NCI-H146 treated with DMSO at 0.1 percent for 48 hours (cell line): ENCODE data around the gene RIMOC1.
"Not testable (repeated sequence)": the region's sequence is repeated elsewhere in the genome, so short reads cannot be mapped to it uniquely, and the experiment has no call there.

ENCODE experiments used
- DNase-seq: peaks from one replicate; lab custom pipeline; 2025; ENCODE audit not compliant: unreplicated experiment; lab: John Stamatoyannopoulos, UW

RIMOC1 gene

GRCh38 chr5:41885286-41885685 is 18.9 kb upstream of the RIMOC1 start:
- DNase-seq = no peak

- no peak for DNase-seq
Observed at GRCh38 chr5:41891066-41891707, 13.0 kb upstream of the RIMOC1 start.

GRCh38 chr5:41892031-41892430 is 12.1 kb upstream of the RIMOC1 start:
- no peak for DNase-seq

GRCh38 chr5:41893074-41893851 is 10.9 kb upstream of the RIMOC1 start:
- DNase-seq = no peak

- no peak for DNase-seq
Observed at GRCh38 chr5:41896230-41896629, 7.9 kb upstream of the RIMOC1 start.

GRCh38 chr5:41903382-41903891 is 707 bp upstream of the RIMOC1 start:
- DNase-seq = no peak

GRCh38 chr5:41906151-41906550 is 2.0 kb downstream of the RIMOC1 start:
- DNase-seq = no peak

GRCh38 chr5:41908374-41909079 is 4.4 kb downstream of the RIMOC1 start:
- no peak for DNase-seq

- no peak for DNase-seq
Observed at GRCh38 chr5:41918105-41918504, 14.0 kb downstream of the RIMOC1 start.

- no peak for DNase-seq
Observed at GRCh38 chr5:41921166-41921565, 17.0 kb downstream of the RIMOC1 start.

- DNase-seq = no peak
Observed at GRCh38 chr5:41921874-41922273, 17.7 kb downstream of the RIMOC1 start.

- no peak for DNase-seq
Observed at GRCh38 chr5:41924526-41924871, 20.4 kb downstream of the RIMOC1 start.

GRCh38 chr5:41924872-41925554 is 20.9 kb downstream of the RIMOC1 start, which contains the start of gene FBXO4:
TSS of gene FBXO4 (plus strand) at chr5:41925281. CDS start at chr5:41925310, 29 bp downstream.
- peak; percentile 48 for DNase-seq

GRCh38 chr5:41925555-41925951 is 21.4 kb downstream of the RIMOC1 start:
- DNase-seq = peak; percentile 27

- DNase-seq = no peak
Observed at GRCh38 chr5:41927604-41928003, 23.5 kb downstream of the RIMOC1 start.

GRCh38 chr5:41929035-41929434 is 24.9 kb downstream of the RIMOC1 start:
- no peak for DNase-seq

- no peak for DNase-seq
Observed at GRCh38 chr5:41932770-41933169, 28.6 kb downstream of the RIMOC1 start.

- no peak for DNase-seq
Observed at GRCh38 chr5:41935544-41935943, 31.4 kb downstream of the RIMOC1 start.

GRCh38 chr5:41940641-41941040 is 36.5 kb downstream of the RIMOC1 start:
- DNase-seq = no peak

GRCh38 chr5:41945332-41945955 is 41.3 kb downstream of the RIMOC1 start:
- DNase-seq = not testable (repeated sequence)

- no peak for DNase-seq
Observed at GRCh38 chr5:41951224-41951623, 47.1 kb downstream of the RIMOC1 start.
